ENCODE data around the gene MAMLD1.

The MAMLD1 gene

DNA sequence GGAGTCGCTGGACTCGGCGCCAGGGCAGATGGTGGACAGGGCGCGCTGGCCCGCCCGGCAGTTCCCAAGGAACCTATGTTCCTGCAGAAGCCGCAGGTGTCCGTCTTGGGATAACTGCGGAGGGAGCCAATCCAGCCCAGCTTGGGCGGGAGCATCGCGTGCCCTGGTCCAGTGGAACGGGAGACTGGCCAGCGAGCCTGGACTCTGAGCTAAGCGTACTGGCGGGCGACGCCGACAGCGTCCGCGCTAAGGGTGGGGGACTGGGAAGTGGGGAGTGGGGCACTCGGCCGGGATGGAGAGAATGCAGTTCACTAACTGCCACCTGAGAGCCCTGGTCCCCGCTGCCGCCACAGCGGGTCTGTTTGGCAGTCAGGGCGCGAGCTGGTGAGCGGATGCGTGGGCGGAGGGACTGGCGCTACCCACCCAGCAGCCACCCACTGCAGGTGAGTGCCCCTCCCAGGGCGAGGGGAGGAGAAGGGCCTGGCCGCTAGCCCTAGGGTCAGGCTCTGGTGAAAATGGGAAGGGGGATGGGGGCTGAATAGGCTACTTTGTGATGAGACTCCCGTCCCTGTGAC, 1.3 kb upstream of the MAMLD1 start:
- no peaks in the 10 kb centered on the region for H3K9me3 ChIP-seq
- no peak for DNase-seq (ENCODE audit: low spot score in 2 of 2)
- peaks cover 5% of the 10 kb centered on the region for H3K4me1 ChIP-seq
- in situ Hi-C loops (cut with MboI; ENCODE audit: low sequenced_read_pairs) = loop anchor here (25.0 kb wide), 1 partner anchor 400 kb away; no protein-coding TSS in a partner anchor
- no peaks in the 10 kb centered on the region for H3K27me3 ChIP-seq (ENCODE audit: low read depth)
- H3K4me3 ChIP-seq = no peak overlapping the region
- H3K36me3 ChIP-seq (replicated peaks) = no peaks in the 10 kb centered on the region

GRCh38 chrX:150363561-150364346, 637 bp downstream of the MAMLD1 start:
- peak overlapping the region; percentile 52 for H3K4me3 ChIP-seq
- no peaks in the 10 kb centered on the region for H3K36me3 ChIP-seq (replicated peaks)
- peak; percentile 31 to 61 for DNase-seq (ENCODE audit: low spot score in 2 of 2)
- H3K4me1 ChIP-seq = peaks cover 5% of the 10 kb centered on the region
- H3K27me3 ChIP-seq (ENCODE audit: low read depth) = no peaks in the 10 kb centered on the region
- H3K9me3 ChIP-seq = no peaks in the 10 kb centered on the region
- in situ Hi-C loops (cut with MboI; ENCODE audit: low sequenced_read_pairs) = loop anchor here (25.0 kb wide), 1 partner anchor 401 kb away; no protein-coding TSS in a partner anchor

DNA sequence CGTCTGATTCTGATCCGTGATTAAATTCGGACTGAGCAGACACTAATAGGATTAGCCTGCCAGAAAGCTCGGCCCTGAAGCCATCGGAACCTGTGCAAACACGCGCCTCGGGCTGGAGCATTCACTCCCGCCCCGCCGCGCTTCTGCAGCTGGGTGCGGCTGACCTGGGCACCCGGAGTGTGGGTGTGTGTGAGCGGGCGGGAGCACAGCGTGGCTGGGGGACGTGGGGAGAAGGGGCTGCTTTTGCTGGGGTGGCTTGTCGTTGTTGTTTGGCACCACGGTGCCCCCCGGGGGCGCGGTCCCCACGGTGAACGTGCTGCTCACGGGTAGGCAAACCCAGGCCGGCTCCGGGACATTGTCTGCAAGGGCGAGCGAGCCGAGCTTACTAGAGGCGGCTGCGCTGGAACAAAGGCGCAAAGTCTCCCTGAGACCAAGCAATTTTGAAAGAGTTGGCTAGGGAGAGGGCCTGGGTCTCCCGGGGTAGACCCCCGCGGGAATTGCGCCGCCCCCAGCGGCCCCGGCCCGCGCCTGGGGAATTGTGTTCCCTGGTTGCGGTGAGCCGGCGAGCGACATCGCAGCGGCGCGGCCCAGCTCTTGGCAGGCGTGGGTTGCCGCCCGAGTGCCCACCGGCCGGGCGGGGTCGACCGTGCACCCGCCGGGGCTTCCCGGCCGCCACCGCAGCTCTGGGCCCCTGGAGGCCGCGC, 1.4 kb downstream of the MAMLD1 start:
- no peaks in the 10 kb centered on the region for H3K36me3 ChIP-seq (replicated peaks)
- no peaks in the 10 kb centered on the region for H3K27me3 ChIP-seq (ENCODE audit: low read depth)
- peak; percentile 15 to 59 for DNase-seq (ENCODE audit: low spot score in 2 of 2)
- H3K9me3 ChIP-seq = no peaks in the 10 kb centered on the region
- in situ Hi-C loops (cut with MboI; ENCODE audit: low sequenced_read_pairs) = loop anchor here (25.0 kb wide), 1 partner anchor 402 kb away; no protein-coding TSS in a partner anchor
- H3K4me1 ChIP-seq = peaks cover 5% of the 10 kb centered on the region
- H3K4me3 ChIP-seq = peak overlapping the region; percentile 52

DNA sequence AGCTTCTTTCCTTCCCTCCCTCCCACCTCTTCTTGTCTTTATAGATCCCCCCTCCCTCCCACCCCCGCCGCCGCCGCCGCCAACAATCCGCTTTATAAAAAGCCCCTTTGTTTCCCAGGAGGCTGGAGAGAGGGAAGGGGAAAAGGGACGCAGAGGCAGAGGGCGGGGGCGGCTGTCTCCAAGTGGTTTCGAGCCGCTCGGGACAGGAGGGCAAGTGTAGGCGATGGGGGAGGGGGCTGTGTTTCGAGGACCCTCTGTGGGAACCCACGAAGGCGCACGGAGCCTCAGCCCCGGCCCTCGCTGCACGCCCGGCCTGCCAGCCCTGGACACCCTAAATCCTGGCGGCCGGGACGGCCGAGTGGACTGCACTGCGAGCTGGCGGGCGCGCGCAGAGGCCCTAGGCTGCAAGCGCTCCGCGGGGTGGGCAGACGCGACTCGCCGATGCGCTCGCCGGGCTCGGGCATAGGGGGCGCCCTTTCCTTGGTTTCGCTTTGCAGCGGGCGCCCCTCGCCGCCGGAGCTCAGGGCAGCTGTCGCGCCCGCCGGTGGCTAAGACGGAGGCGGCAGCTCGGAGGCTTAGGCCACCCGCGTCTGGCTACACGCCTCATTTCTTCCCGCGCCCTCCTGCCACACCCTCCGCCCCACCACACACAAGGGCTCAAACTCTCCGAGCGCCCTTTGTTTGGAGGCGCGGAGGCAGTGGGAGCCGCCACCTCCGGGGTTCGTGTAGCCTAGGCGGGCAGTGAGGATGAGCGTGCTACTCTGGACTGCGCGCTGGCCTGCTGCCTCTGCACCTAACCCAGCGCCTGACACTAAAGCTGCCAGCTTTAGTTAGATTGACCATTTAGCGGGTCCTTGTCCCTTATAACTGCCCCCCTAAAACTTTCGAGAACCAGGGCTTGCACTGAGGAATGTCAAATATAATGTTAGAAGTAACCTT, 2.2 kb downstream of the MAMLD1 start:
- H3K27me3 ChIP-seq (ENCODE audit: low read depth) = no peaks in the 10 kb centered on the region
- peak overlapping the region; percentile 52 for H3K4me3 ChIP-seq
- H3K4me1 ChIP-seq = peaks cover 5% of the 10 kb centered on the region
- DNase-seq (ENCODE audit: low spot score in 2 of 2) = peak; percentile 67 to 88
- H3K9me3 ChIP-seq = no peaks in the 10 kb centered on the region
- H3K36me3 ChIP-seq (replicated peaks) = no peaks in the 10 kb centered on the region
- in situ Hi-C loops (cut with MboI; ENCODE audit: low sequenced_read_pairs) = loop anchor here (25.0 kb wide), 1 partner anchor 403 kb away; no protein-coding TSS in a partner anchor

DNA sequence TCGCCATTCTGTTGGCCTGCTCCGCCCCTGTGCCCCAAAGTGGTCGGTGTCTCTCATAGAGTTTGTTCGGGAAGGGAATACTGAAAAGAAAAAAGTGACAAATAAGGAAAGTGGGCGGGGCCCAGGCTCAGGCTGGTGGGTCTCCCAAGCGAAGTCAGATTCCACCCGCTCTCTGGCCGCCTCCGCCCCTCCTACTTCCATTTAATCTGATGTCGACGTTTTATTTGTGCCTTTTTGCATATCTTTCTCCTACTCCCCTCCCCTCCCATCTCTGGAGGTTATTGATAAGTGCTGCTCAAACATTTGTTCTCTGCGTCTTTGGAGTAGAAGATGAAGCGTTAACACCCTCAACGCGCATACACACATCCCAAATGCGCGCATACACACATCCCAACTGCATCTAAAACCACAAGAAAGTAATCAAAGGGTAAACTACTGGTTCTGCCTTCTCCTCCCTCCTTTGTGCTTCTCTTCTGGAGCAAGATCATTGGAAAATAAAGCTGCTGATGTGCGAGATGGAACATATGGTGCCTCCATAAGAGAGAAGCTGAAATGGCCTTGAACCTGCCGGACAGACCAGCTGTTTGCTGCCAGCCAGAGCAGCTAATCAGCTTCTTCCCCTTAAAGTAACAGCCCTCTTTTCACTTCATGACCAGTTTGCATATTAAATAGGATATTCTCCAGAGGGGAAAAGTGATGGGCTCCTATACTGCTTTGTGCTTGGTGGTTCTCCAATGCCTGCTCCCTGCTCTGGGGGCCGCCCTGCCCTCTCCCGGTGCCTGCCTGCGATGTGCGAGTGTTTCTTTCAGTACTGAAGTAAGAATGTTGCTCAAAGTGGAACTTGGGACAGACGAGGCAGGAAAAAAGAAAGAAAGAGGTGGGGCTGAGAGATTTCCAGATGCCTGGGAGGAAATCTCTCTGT, 3.1 kb downstream of the MAMLD1 start:
- Histone ChIP-seq H3K36me3 (replicated peaks) (no peaks in the 10 kb centered on the region), H3K4me3 (peak overlapping the region; percentile 52), H3K9me3 (no peaks in the 10 kb centered on the region), H3K4me1 (peaks cover 5% of the 10 kb centered on the region), H3K27me3 (ENCODE audit: low read depth) (no peaks in the 10 kb centered on the region)
- peak; percentile 79 to 87 for DNase-seq (ENCODE audit: low spot score in 2 of 2)
- in situ Hi-C loops (cut with MboI; ENCODE audit: low sequenced_read_pairs) = loop anchor here (25.0 kb wide), 1 partner anchor 404 kb away; no protein-coding TSS in a partner anchor

DNA sequence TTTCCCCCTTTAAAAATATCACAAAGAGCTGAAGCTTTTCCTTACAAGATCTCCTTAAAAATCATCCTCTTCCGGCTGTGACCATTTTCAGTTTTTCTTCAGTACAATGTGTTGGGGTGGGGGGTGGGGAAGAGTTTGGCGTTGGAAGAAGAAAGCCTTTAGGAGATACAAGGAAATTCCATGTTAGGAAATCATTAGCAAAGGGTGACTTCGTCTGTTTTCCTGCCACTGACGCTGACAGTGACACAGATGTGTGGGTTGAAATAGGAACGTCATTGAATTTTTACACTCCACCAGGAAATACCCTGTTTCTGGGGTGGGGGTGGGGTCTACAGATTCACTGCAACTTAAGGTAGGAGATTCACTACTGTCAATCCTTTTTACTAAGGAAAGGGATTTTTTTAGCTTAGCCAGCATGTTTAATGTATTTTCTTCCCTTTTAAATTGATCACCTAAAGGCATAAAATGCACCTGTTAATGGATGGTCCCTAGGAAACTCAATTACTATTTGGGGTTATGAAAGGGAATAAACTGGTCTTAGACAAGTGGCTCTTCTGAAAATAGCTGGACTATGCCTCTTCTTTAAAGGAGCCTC, 3.9 kb downstream of the MAMLD1 start:
- no peaks in the 10 kb centered on the region for H3K36me3 ChIP-seq (replicated peaks)
- H3K4me3 ChIP-seq = peak overlapping the region; percentile 52
- H3K27me3 ChIP-seq (ENCODE audit: low read depth) = no peaks in the 10 kb centered on the region
- H3K9me3 ChIP-seq = no peaks in the 10 kb centered on the region
- in situ Hi-C loops (cut with MboI; ENCODE audit: low sequenced_read_pairs) = loop anchor here (25.0 kb wide), 1 partner anchor 405 kb away; no protein-coding TSS in a partner anchor
- DNase-seq (ENCODE audit: low spot score in 2 of 2) = no peak
- peaks cover 5% of the 10 kb centered on the region for H3K4me1 ChIP-seq

DNA sequence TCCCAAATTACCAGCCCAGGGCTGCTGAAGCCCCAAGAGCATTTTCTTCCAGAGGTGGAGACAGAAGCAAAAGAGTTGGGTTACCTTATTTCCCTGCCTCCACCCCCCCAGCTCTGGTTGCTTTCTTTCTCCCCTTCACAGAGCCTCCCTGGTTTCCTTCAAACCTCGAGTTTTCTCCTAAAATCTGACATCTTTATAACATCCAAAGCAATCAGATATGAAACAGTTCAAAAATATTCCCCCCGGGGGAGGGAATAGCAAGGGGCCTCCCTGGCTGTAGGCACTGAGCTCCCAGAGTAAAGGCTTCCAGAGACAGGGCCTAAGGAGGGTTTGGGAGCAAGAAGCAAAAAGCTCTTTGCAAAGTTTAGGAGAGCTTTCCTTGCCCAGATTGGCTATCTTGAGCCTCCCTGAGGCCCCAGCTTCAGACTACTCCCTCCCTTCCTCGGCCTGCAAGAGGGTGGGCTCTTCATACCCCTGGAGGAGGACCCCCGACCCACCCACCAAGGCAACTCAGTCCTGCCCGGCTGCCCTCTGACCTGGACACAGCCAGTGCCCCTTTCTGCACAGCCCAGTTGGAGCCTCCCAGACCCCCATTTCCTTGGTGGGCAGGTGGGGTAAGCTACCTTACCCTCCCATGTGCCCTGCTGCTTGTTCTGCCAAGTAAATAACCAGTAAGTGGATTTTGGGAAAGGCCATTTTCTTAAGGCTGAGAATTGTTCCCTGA, 7.6 kb downstream of the MAMLD1 start:
- Histone ChIP-seq H3K27me3 (ENCODE audit: low read depth) (no peaks in the 10 kb centered on the region), H3K36me3 (replicated peaks) (no peaks in the 10 kb centered on the region), H3K9me3 (no peaks in the 10 kb centered on the region), H3K4me3 (no peak overlapping the region), H3K4me1 (peaks cover 5% of the 10 kb centered on the region)
- in situ Hi-C loops (cut with MboI; ENCODE audit: low sequenced_read_pairs) = loop anchor here (25.0 kb wide), 1 partner anchor 408 kb away; no protein-coding TSS in a partner anchor
- DNase-seq (ENCODE audit: low spot score in 2 of 2) = no peak

GRCh38 chrX:150371877-150372276, 8.8 kb downstream of the MAMLD1 start:
- Histone ChIP-seq H3K4me3 (no peak overlapping the region), H3K27me3 (ENCODE audit: low read depth) (no peaks in the 10 kb centered on the region), H3K9me3 (no peaks in the 10 kb centered on the region), H3K4me1 (no peaks in the 10 kb centered on the region; the same call in 1 of the 2 replicates), H3K36me3 (replicated peaks) (no peaks in the 10 kb centered on the region)
- no peak for DNase-seq (ENCODE audit: low spot score in 2 of 2)
- in situ Hi-C loops (cut with MboI; ENCODE audit: low sequenced_read_pairs) = loop anchor here (25.0 kb wide), 1 partner anchor 410 kb away; no protein-coding TSS in a partner anchor

DNA sequence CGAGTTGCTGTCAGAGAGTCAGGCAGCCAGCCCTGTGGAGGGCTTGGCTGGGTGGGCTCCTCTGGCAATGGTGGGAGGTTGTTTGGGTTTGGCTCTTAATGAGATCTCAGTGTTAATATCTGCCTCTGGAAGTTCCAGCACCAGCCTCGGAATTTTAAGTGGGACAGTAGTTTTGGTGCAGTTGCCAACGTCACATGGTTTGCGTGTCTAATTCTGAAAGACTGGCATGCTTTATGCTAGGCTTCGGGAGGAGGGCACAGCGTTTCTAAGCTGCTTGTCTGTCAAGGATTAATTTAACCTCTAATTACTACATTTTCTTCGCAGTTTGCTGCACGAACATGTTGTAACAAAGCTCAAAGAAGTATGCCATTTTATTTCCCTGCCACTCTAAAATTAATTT, 9.2 kb downstream of the MAMLD1 start:
- DNase-seq (ENCODE audit: low spot score in 2 of 2) = no peak
- H3K4me1 ChIP-seq = no peaks in the 10 kb centered on the region
- H3K9me3 ChIP-seq = no peaks in the 10 kb centered on the region
- H3K27me3 ChIP-seq (ENCODE audit: low read depth) = no peaks in the 10 kb centered on the region
- in situ Hi-C loops (cut with MboI; ENCODE audit: low sequenced_read_pairs) = loop anchor here (25.0 kb wide), 1 partner anchor 410 kb away; no protein-coding TSS in a partner anchor
- no peaks in the 10 kb centered on the region for H3K36me3 ChIP-seq (replicated peaks)
- no peak overlapping the region for H3K4me3 ChIP-seq

GRCh38 chrX:150372756-150373155, 9.6 kb downstream of the MAMLD1 start:
- Histone ChIP-seq H3K4me3 (no peak overlapping the region), H3K27me3 (ENCODE audit: low read depth) (no peaks in the 10 kb centered on the region), H3K9me3 (no peaks in the 10 kb centered on the region), H3K36me3 (replicated peaks) (no peaks in the 10 kb centered on the region), H3K4me1 (no peaks in the 10 kb centered on the region)
- DNase-seq (ENCODE audit: low spot score in 2 of 2) = no peak
- in situ Hi-C loops (cut with MboI; ENCODE audit: low sequenced_read_pairs) = loop anchor here (25.0 kb wide), 1 partner anchor 410 kb away; no protein-coding TSS in a partner anchor

- Histone ChIP-seq H3K9me3 (no peaks in the 10 kb centered on the region), H3K27me3 (ENCODE audit: low read depth) (no peaks in the 10 kb centered on the region), H3K4me3 (no peak overlapping the region), H3K36me3 (replicated peaks) (no peaks in the 10 kb centered on the region), H3K4me1 (peaks cover 9% of the 10 kb centered on the region)
- DNase-seq (ENCODE audit: low spot score in 2 of 2) = no peak
- in situ Hi-C loops (cut with MboI; ENCODE audit: low sequenced_read_pairs) = no loop called here
Measured at GRCh38 chrX:150375243-150375770, 12.2 kb downstream of the MAMLD1 start.
